Gastroesophageal sphincter (tissue), 3 donors: ENCODE measurements around the gene TFF2.

Experiments used
- CTCF ChIP-seq, 4 experiments: fragments of 200-600 bp in 2 of 4; fragments of 450-650 bp in 2 of 4; sonication (generic) in 1 of 4; IDR thresholded peaks; one replicate each; pipeline ENCODE4 v1.5.1; 2017 to 2019; ENCODE audit warnings: antibody characterized with exemption in 4 of 4, mild to moderate bottlenecking in 2 of 4, moderate library complexity in 2 of 4
- EP300 ChIP-seq: sonication (generic); formaldehyde crosslinking; IDR thresholded peaks from one replicate; pipeline ENCODE4 v1.6.1; 2017; ENCODE audit warnings: antibody characterized with exemption, mild to moderate bottlenecking
- POLR2A ChIP-seq, 2 donors: fragments of 450-650 bp; IDR thresholded peaks; one replicate each; pipeline ENCODE4 v1.6.1; 2017; ENCODE audit warnings: antibody characterized with exemption in 2 of 2, mild to moderate bottlenecking in 2 of 2, moderate library complexity in 1 of 2
- POLR2AphosphoS5 ChIP-seq: sonication (generic); formaldehyde crosslinking; IDR thresholded peaks from one replicate; pipeline ENCODE4 v1.6.1; 2017; ENCODE audit warnings: antibody characterized with exemption

GRCh38 chr21:42397746-42398394, 47.1 kb upstream of the TFF2 start:
- no peak for TF ChIP-seq CTCF (IDR thresholded peaks at IDR 0.05)
- TF ChIP-seq POLR2AphosphoS5, result no peak
- no peak for TF ChIP-seq POLR2A (IDR thresholded peaks at IDR 0.05)
- TF ChIP-seq EP300, result no peak
